Measurements from ENCODE around the gene CNTN2.

Gene CNTN2

DNA sequence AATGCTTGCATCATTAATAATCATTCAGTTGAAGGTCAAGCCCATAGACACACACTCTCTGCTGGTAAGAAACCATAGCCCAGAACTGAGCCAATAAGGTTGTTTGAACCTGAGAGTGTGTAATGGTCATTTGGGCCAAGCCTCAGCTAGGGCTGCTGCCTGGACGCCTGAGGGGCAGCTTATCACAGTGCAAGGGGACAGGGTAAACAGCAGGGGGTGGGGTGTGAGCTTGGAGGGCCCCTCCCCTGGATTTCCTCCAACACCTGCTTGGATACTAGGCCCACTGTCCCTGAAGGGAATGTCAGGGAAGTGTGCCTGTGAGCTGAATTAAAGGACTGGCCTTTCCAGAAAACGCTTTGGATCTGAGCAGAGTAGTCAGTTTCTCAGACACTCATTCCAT is 24.6 kb upstream of the CNTN2 start:
- TF ChIP-seq, protein P1, sequence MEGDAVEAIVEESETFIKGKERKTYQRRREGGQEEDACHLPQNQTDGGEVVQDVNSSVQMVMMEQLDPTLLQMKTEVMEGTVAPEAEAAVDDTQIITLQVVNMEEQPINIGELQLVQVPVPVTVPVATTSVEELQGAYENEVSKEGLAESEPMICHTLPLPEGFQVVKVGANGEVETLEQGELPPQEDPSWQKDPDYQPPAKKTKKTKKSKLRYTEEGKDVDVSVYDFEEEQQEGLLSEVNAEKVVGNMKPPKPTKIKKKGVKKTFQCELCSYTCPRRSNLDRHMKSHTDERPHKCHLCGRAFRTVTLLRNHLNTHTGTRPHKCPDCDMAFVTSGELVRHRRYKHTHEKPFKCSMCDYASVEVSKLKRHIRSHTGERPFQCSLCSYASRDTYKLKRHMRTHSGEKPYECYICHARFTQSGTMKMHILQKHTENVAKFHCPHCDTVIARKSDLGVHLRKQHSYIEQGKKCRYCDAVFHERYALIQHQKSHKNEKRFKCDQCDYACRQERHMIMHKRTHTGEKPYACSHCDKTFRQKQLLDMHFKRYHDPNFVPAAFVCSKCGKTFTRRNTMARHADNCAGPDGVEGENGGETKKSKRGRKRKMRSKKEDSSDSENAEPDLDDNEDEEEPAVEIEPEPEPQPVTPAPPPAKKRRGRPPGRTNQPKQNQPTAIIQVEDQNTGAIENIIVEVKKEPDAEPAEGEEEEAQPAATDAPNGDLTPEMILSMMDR (conservative IDR thresholded peaks at IDR 0.05; ENCODE audit: low read length): no peak
- DNase-seq (ENCODE audit: low read depth): no peak
- H3K4me3 ChIP-seq (ENCODE audit: low read length): no peak overlapping the region

DNA sequence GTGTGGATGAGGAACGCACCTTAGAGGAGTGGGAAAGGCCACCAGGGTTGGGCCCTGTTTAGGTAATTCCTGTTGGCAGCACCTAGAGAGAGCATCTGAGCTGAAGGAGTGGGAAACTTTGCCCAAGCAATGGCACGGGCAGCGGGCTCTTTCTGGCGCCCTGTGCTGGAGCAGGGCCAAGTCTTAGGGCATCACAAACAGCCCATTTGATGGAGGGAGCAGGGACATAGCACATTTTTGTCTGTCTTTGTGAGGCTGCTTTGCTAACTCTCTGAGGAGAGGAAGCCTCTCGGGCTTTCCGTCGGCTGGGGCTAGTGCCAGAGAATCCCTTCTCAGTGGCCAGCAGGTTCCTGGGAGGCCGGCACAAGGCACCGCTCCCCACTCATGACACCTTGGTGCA is 22.5 kb upstream of the CNTN2 start:
- no peak for DNase-seq (ENCODE audit: low read depth)
- TF ChIP-seq, protein P1 (conservative IDR thresholded peaks at IDR 0.05; ENCODE audit: low read length): no peak
- H3K4me3 ChIP-seq (ENCODE audit: low read length): no peak overlapping the region

DNA sequence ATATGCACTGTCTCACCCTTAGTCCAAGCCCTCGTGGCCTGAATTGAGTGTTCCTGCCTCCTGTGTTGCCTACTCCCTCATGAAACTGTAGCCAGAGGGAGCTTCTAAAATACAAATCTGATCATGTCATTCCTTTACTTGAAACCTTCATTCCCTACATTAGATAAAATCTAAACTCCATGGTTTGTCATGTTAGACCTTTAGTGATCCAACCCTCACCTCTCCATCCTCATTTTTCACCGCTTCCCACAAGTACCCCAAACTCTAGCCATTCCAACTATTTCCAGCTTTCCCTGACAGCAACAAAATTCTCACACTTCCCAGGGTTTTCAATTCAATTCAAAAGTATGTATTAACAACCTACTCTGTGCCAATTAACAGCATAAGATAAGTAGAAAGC is 18.3 kb upstream of the CNTN2 start:
- DNase-seq (ENCODE audit: low read depth): no peak
- no peak overlapping the region for H3K4me3 ChIP-seq (ENCODE audit: low read length)
- TF ChIP-seq, protein P1 (conservative IDR thresholded peaks at IDR 0.05; ENCODE audit: low read length): no peak

DNA sequence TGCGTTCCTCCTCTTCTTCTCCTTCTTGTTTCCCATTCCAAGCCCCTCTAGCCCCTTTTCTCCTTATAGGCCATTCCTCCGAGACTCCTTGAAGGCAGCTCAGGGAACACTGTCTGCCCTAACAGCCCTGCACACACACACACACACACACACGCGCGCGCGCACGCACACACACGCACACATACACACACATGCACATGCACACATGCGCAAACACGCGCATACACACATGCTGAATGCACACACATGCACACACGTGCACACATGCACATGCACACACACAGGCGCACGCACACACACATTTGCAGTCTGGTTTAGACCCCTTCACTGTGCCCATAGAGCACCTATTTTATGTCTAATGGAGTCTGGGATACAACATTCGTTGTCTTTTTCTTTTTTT is 17.8 kb upstream of the CNTN2 start:
- DNase-seq (ENCODE audit: low read depth): no peak
- TF ChIP-seq, protein P1 (conservative IDR thresholded peaks at IDR 0.05; ENCODE audit: low read length): no peak
- no peak overlapping the region for H3K4me3 ChIP-seq (ENCODE audit: low read length)

DNA sequence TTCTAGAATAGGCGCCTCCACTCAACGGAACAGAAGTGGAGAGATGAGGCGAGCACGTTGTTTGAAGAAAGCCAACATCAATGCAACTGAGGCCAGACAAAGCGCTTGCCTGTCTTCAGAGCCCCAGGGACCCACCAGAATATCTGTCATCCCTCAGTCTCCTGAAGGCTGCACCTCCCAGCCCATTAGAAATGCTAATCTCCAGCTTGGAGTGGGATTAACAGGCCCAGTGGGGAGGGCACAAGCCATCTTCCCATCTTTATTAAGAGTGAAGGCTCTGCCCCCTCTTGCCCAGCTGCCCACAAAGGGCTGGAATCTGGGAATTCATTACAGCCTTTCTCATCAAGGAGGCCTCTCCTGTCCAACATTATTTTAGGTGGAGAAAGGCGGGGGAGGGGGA is 16.8 kb upstream of the CNTN2 start:
- TF ChIP-seq, protein P1 (conservative IDR thresholded peaks at IDR 0.05; ENCODE audit: low read length): no peak
- no peak overlapping the region for H3K4me3 ChIP-seq (ENCODE audit: low read length)
- no peak for DNase-seq (ENCODE audit: low read depth)

DNA sequence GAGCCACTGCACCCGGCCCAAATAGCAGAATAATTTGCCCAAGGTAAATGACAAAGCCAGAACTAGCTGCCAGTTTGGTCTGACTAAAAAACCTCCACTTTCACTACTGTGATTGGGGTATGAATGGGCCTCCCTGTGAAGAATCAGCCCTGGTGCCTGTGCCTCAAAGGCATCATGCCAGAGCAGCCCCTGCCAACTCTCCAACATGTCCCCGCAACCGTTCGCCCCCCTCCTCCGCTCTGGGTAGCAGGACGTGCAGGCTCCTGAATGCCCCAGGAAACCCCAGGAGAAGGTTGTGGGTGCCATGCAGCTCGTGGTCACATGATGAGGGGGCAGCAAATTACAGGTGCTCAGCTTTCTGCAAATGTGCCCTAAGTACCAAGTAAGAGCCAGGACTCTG is 14.6 kb upstream of the CNTN2 start:
- no peak overlapping the region for H3K4me3 ChIP-seq (ENCODE audit: low read length)
- TF ChIP-seq, protein P1 (conservative IDR thresholded peaks at IDR 0.05; ENCODE audit: low read length): no peak
- DNase-seq (ENCODE audit: low read depth): no peak

DNA sequence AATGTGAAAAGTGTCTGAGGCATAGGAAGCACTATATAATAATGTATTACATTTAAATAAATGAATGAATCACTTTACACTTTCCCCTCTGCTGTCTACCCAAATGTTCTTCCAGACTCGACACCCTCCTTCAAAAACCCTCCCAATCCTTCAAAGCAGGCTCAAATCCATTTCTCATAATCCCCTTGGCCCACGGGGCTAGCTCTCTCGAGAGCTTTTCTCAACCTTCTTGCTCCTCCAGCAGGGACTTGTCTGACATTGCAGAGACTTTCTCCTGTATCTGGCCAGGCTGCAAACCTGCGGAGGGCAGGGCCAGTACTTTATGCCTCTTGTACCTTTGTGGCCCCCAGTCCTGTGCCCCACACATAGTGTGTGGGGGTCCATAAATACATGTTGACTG is 14.1 kb upstream of the CNTN2 start:
- no peak for DNase-seq (ENCODE audit: low read depth)
- no peak overlapping the region for H3K4me3 ChIP-seq (ENCODE audit: low read length)
- TF ChIP-seq, protein P1 (conservative IDR thresholded peaks at IDR 0.05; ENCODE audit: low read length): no peak

Data from AG10803 (cell line).